ENCODE measurements around the gene ACP7.

DNA sequence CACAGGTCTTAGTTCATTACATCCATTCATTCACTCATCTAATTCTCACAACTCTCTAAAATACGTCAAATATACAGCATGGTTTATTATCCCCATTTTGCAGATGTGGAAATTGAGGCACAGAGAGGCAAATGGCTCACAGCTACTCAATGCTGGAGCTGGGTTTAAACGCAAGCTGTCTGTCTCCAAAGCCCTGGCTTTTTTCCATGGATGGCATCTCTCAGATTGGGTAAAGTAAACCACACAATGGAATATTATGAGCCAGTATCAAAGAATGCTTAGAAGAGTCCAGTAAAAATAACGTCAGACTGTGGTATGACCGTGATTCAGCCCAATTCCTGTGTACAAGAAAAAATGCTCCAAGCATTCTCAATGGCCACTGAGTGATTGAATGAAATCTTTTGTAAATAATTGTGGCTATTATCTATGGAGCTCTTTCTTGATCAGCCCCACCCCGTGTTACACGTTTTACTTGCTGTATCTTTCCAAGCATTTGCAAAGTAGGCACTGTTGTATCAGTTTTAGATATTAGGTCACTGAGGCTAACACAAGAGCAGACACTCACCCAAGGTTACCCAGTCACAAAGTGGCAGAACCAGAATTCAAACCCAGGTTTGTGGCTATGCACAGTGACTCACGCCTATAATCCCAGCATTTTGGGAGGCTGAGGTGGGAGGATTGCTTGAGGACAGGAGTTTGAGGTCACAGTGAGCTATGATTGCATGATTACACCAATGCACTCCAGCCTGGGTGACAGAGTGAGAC lies 5.5 kb upstream of the ACP7 start:
- TF ChIP-seq, protein P1, sequence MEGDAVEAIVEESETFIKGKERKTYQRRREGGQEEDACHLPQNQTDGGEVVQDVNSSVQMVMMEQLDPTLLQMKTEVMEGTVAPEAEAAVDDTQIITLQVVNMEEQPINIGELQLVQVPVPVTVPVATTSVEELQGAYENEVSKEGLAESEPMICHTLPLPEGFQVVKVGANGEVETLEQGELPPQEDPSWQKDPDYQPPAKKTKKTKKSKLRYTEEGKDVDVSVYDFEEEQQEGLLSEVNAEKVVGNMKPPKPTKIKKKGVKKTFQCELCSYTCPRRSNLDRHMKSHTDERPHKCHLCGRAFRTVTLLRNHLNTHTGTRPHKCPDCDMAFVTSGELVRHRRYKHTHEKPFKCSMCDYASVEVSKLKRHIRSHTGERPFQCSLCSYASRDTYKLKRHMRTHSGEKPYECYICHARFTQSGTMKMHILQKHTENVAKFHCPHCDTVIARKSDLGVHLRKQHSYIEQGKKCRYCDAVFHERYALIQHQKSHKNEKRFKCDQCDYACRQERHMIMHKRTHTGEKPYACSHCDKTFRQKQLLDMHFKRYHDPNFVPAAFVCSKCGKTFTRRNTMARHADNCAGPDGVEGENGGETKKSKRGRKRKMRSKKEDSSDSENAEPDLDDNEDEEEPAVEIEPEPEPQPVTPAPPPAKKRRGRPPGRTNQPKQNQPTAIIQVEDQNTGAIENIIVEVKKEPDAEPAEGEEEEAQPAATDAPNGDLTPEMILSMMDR (conservative IDR thresholded peaks at IDR 0.05): no peak
- no peak for TF ChIP-seq EZH2 (IDR thresholded peaks at IDR 0.05; ENCODE audit: low read depth)

Measured in PC-9 (cell line).